ENCODE measurements around the gene GZF1.

Gene GZF1

GRCh38 chr20:23370873-23371272 is 8.9 kb downstream of the GZF1 start:
- H3K4me3 Mint-ChIP-seq, result no peak overlapping the region
- no peaks in the 10 kb centered on the region for H3K9me3 Mint-ChIP-seq
- peaks cover 98% of the 10 kb centered on the region for H3K36me3 Mint-ChIP-seq
- ATAC-seq (no peak), DNase-seq (ENCODE audit: low spot score in 2 of 2) (no peak)
- peaks cover 26% of the 10 kb centered on the region for H3K4me1 Mint-ChIP-seq
- no peak overlapping the region for H3K27ac Mint-ChIP-seq

GRCh38 chr20:23371496-23371895 is 9.5 kb downstream of the GZF1 start:
- Mint-ChIP-seq H3K36me3 (peaks cover 98% of the 10 kb centered on the region), H3K9me3 (no peaks in the 10 kb centered on the region), H3K4me3 (no peak overlapping the region), H3K27ac (no peak overlapping the region), H3K4me1 (peaks cover 22% of the 10 kb centered on the region)
- DNase-seq (ENCODE audit: low spot score in 2 of 2), result no peak
- ATAC-seq, result no peak

GRCh38 chr20:23374441-23374840 is 12.5 kb downstream of the GZF1 start:
- DNase-seq (ENCODE audit: low spot score in 2 of 2), result no peak
- ATAC-seq, result no peak
- Mint-ChIP-seq H3K27ac (no peak overlapping the region), H3K4me1 (peaks cover 7% of the 10 kb centered on the region), H3K36me3 (peaks cover 100% of the 10 kb centered on the region), H3K9me3 (no peaks in the 10 kb centered on the region), H3K4me3 (no peak overlapping the region)

GRCh38 chr20:23375827-23376226 is 13.8 kb downstream of the GZF1 start:
- Mint-ChIP-seq H3K27ac (peak overlapping the region; percentile 13), H3K4me1 (peaks cover 7% of the 10 kb centered on the region), H3K4me3 (no peak overlapping the region), H3K9me3 (no peaks in the 10 kb centered on the region), H3K36me3 (peaks cover 100% of the 10 kb centered on the region)
- ATAC-seq (peak; percentile 26), DNase-seq (ENCODE audit: low spot score in 2 of 2) (peak in 1 of 2 donors; percentile 38)

DNA sequence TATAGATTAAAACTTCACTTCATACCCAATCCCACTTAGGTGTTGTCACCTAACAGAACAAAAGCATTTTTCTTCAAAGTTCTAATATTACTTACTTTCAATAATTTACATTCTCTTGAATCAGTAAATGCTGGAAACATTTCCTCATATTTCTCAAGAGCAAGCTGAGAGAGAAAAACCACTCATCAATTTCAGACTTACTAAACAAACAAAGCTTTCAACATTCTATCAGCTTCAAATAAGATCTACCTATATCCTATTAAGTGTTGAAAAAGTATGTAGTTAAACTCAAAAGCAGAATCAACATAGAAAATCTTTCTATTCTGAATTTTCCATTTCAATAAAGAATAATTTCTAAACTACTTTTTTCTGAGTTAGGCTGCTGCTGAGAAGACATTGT is 17.8 kb downstream of the GZF1 start:
- ATAC-seq, result no peak
- Mint-ChIP-seq H3K9me3 (no peaks in the 10 kb centered on the region), H3K4me3 (no peak overlapping the region), H3K36me3 (peaks cover 93% of the 10 kb centered on the region), H3K4me1 (peaks cover 16% of the 10 kb centered on the region), H3K27ac (no peak overlapping the region)
- no peak for DNase-seq (ENCODE audit: low spot score in 2 of 2)

- Mint-ChIP-seq H3K36me3 (peaks cover 84% of the 10 kb centered on the region), H3K4me3 (no peak overlapping the region), H3K27ac (peak overlapping the region; percentile 10), H3K4me1 (peaks cover 23% of the 10 kb centered on the region), H3K9me3 (no peaks in the 10 kb centered on the region)
- DNase-seq (ENCODE audit: low spot score in 2 of 2), result no peak
- no peak for ATAC-seq
Observed at GRCh38 chr20:23381876-23382275, 19.9 kb downstream of the GZF1 start.

DNA sequence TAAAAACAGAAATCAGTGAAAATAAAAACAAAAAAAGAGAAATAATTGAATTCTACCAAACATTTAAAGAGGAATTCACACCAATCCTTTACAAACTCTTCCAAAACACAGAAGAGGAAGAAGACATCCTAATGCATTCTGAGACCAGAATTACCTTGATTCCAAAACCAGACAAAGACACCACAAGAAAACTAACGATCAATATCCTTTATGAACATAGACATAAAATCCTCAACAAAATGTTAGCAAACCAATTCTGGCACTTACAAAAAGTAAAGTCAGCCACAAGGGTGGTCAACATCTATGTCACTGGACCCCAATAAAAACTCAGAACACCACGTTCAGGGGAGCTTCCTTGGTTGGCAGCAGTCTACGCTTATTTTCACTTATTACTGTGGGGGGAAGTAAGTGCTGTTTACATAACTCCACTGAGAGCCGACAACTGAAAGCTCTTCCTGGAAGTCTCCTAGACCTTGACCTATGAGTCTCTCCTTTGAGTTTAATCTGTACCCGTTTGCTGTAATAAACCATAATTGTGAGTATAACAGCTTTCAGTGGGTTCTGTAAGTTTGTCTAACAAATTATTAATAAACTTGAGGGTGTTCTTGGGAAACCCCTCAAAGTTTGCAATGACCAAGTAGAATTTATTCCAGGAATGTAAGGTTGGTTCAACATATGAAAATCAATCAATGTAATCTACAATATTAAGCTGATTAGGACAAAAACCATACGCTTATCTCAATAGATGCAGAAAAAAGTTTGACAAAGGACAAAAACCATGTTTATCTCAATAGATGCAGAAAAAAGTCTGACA is 24.5 kb downstream of the GZF1 start:
- Mint-ChIP-seq H3K9me3 (no peaks in the 10 kb centered on the region), H3K4me1 (peaks cover 41% of the 10 kb centered on the region), H3K4me3 (no peak overlapping the region), H3K27ac (no peak overlapping the region), H3K36me3 (peaks cover 67% of the 10 kb centered on the region)
- no peak for ATAC-seq
- no peak for DNase-seq (ENCODE audit: low spot score in 2 of 2)

- Mint-ChIP-seq H3K27ac (no peak overlapping the region), H3K9me3 (no peaks in the 10 kb centered on the region), H3K4me3 (no peak overlapping the region), H3K4me1 (peaks cover 39% of the 10 kb centered on the region), H3K36me3 (peaks cover 66% of the 10 kb centered on the region)
- ATAC-seq, result no peak
- no peak for DNase-seq (ENCODE audit: low spot score in 2 of 2)
Observed at GRCh38 chr20:23387118-23387443, 25.1 kb downstream of the GZF1 start.

DNA sequence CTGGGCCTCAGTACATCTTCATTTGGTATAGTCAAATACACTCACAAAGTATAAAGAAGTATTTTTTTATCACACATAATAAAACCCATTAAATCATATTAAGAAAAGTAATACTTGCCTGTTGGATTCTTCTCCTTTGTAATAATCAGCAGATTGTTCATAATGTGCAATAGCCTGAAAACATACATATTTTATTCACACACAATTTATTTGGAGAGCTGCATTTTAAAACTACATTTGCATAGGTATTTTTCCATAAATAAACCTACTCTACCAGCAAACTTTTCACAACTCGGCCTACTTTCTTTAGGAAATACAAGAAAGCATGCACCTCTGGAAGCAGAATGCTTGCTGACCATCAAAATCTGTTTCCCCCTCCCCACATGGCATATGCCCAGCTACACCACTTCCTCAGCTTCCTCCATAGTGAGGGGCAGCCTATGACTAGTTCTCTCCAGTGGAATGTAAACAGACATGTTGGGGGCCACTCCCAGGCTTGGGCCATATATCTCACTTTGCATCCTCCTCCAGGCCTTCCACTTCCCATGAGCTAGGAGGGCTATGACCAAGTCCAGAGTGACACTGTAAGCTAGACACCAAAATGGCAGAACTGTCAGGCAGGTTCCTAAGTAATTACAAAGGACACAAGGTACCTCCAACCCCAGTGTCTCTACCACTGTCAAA is 28.3 kb downstream of the GZF1 start:
- DNase-seq (ENCODE audit: low spot score in 2 of 2) (no peak), ATAC-seq (no peak)
- Mint-ChIP-seq H3K4me1 (peaks cover 31% of the 10 kb centered on the region), H3K36me3 (peaks cover 75% of the 10 kb centered on the region), H3K4me3 (no peak overlapping the region), H3K9me3 (no peaks in the 10 kb centered on the region), H3K27ac (peak overlapping the region; percentile 60)

DNA sequence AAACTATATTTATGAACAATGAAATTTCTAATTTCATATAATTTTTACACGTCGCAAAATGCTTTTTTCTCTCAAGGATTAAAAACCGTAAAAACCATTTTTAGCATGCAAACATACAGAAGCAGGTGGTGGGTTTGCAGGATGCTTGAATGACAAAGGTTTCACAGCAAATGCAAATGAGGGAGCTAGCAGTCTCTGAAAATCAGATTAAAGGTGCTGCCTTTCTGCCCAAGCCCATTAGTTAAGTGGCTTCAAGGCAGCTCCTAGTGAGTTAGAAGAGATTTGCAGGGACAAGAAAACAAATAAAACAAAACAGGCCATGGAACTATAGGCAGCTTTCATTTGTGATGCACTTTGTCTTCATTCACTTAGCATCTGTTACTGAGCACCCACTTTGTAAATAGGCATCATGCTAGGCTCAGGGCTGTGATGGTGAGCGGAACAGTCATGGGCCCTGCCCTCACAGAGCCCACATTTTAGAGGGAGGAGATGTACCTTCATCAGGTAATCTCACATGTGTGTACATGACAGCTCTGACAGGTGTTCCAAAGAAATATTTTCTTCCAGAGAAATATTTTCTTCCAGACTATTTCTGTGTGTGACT is 29.8 kb downstream of the GZF1 start:
- no peak overlapping the region for H3K27ac Mint-ChIP-seq
- H3K4me1 Mint-ChIP-seq, result peaks cover 19% of the 10 kb centered on the region
- H3K4me3 Mint-ChIP-seq, result no peak overlapping the region
- DNase-seq (ENCODE audit: low spot score in 2 of 2), result no peak
- peaks cover 76% of the 10 kb centered on the region for H3K36me3 Mint-ChIP-seq
- H3K9me3 Mint-ChIP-seq, result no peaks in the 10 kb centered on the region
- no peak for ATAC-seq

GRCh38 chr20:23393996-23394775 is 32.2 kb downstream of the GZF1 start:
- H3K9me3 Mint-ChIP-seq, result no peaks in the 10 kb centered on the region
- ATAC-seq (peak; percentile 55), DNase-seq (ENCODE audit: low spot score in 2 of 2) (no peak)
- H3K4me3 Mint-ChIP-seq, result no peak overlapping the region
- H3K36me3 Mint-ChIP-seq, result peaks cover 63% of the 10 kb centered on the region
- H3K27ac Mint-ChIP-seq, result peak overlapping the region; percentile 18
- H3K4me1 Mint-ChIP-seq, result peaks cover 23% of the 10 kb centered on the region

GRCh38 chr20:23396950-23397627 is 35.1 kb downstream of the GZF1 start:
- Mint-ChIP-seq H3K4me1 (peaks cover 37% of the 10 kb centered on the region), H3K36me3 (peaks cover 59% of the 10 kb centered on the region), H3K9me3 (no peaks in the 10 kb centered on the region), H3K27ac (peak overlapping the region; percentile 79), H3K4me3 (no peak overlapping the region)
- no peak for DNase-seq (ENCODE audit: low spot score in 2 of 2)
- no peak for ATAC-seq

DNA sequence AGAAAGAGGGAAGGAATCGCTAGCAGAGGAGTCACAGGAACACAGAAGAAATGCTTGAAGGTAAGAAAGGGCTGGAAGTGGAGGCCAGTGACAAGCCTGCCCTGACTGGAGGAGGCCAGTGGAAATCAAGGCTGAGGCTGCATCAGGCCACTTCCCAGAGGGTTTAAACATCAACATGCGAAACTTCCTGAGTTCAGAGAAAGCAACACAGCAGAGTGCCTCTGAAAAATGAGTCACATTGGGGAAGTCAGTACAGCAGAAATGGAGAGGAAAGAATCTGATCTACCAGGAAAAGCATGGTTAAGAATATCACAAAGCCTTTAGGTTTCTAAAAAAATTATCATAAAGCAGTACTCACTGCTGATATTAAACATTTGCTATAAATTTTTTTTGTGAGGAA is 36.0 kb downstream of the GZF1 start:
- ATAC-seq, result peak; percentile 20
- Mint-ChIP-seq H3K9me3 (no peaks in the 10 kb centered on the region), H3K36me3 (peaks cover 50% of the 10 kb centered on the region), H3K27ac (peak overlapping the region; percentile 79), H3K4me1 (peaks cover 37% of the 10 kb centered on the region), H3K4me3 (peak overlapping the region; percentile 45)
- DNase-seq (ENCODE audit: low spot score in 2 of 2), result no peak

GRCh38 chr20:23399568-23400241 is 37.7 kb downstream of the GZF1 start:
- ATAC-seq (peak; percentile 96), DNase-seq (ENCODE audit: low spot score in 2 of 2) (peak; percentile 7 to 65)
- peak overlapping the region; percentile 12 for H3K27ac Mint-ChIP-seq
- peak overlapping the region; percentile 48 for H3K4me3 Mint-ChIP-seq
- H3K36me3 Mint-ChIP-seq, result peaks cover 34% of the 10 kb centered on the region
- H3K4me1 Mint-ChIP-seq, result peaks cover 41% of the 10 kb centered on the region
- no peaks in the 10 kb centered on the region for H3K9me3 Mint-ChIP-seq
